Ishikawa (cell line): ENCODE measurements around the gene ZC3H12D.

Experiments
- EGR1 ChIP-seq: IDR thresholded peaks from 2 replicates; pipeline ENCODE4 v1.6.1; 2012
- FOXM1 ChIP-seq: IDR thresholded peaks from 2 replicates; pipeline ENCODE4 v1.6.1; 2012; ENCODE audit warnings: low read depth, borderline replicate concordance
- RAD21 ChIP-seq: IDR thresholded peaks from 2 replicates; pipeline ENCODE4 v1.6.1; 2012; ENCODE audit warnings: low read depth
- REST ChIP-seq: IDR thresholded peaks from 2 replicates; pipeline ENCODE4 v1.6.1; 2012; ENCODE audit warnings: low read depth, mild to moderate bottlenecking

- TF ChIP-seq REST (no peak), RAD21 (no peak), EGR1 (no peak), FOXM1 (no peak)
Measured at GRCh38 chr6:149410557-149410956, 74.3 kb downstream of the ZC3H12D start.
